DMS114 treated with DMSO at 0.1 percent for 48 hours (cell line): ENCODE results near the gene DPP4.

Experiments used
- DNase-seq: peaks from one replicate; lab custom pipeline; 2025; ENCODE audit not compliant: unreplicated experiment; lab: John Stamatoyannopoulos, UW

DPP4 gene

DNA sequence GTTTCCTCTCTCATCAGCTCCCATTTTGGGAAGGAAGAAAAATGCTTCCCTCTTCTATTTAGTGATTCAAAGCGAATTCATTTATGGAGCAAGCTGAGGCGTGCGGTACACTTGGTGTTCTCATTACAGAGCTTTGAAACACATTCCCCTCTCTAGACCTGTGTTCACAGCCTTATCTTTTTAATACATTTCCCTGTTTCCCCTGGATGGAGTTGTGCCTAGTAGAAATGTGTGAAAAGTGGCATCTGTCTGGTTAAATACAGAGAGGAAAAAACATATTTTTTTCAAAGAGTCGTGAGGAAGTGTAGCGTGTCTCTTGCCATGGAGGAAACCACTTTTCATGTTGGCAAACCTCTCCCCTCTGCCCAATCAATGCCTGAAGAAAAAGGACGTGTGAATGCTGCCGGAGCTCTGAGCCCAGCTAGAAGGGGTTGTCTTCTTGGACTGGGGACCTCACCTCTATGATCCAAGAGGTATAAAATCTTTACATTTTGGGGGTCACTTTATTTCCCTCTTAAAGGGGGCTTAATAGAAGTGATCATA lies 52.4 kb downstream of the DPP4 start:
- no peak for DNase-seq

- no peak for DNase-seq
Measured at GRCh38 chr2:162018530-162018929, 55.5 kb downstream of the DPP4 start.

DNA sequence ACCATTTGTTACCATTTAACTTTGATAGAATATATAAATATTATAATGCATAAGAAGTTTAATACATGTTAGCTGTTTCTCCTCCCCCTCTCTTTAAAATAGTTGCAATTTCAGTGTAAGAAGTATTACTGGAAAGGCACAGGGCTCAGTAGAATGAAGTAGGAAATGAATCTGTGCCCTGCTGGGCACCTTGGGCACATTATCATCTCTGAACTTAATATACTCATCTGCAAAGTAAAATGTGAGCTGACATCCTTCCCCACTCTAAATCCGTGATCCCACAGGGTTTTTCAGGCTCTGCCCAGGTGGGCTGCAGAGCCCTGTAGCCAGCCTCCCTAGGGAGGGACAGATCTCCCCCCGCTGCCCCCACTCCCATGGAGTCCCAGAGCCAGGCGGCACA lies 56.8 kb downstream of the DPP4 start:
- DNase-seq: no peak

- DNase-seq: no peak
Measured at GRCh38 chr2:162016080-162016479, 57.9 kb downstream of the DPP4 start.

DNA sequence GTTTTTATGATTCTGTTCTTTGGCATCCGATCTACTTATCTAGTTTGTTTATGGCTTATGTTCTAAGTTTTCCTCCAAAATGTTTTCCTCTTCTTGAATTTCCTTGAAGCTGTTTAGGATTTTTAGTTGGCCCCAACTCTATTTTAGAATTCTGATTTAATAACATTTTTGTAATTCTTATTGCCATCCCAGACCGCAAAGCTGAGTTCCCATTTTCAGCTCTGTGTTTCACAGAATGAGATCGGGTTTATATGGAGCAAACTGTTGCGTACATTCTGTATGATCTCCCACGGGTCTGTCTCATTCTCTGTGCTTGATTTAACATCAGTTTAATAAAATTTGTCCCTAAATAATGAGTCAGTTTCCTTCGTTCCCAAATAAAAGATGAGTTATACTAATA lies 59.3 kb downstream of the DPP4 start:
- DNase-seq: no peak

- DNase-seq: no peak
Measured at GRCh38 chr2:162013514-162014475, 60.2 kb downstream of the DPP4 start.

- DNase-seq: no peak
Measured at GRCh38 chr2:162012565-162013058, 61.4 kb downstream of the DPP4 start.

DNA sequence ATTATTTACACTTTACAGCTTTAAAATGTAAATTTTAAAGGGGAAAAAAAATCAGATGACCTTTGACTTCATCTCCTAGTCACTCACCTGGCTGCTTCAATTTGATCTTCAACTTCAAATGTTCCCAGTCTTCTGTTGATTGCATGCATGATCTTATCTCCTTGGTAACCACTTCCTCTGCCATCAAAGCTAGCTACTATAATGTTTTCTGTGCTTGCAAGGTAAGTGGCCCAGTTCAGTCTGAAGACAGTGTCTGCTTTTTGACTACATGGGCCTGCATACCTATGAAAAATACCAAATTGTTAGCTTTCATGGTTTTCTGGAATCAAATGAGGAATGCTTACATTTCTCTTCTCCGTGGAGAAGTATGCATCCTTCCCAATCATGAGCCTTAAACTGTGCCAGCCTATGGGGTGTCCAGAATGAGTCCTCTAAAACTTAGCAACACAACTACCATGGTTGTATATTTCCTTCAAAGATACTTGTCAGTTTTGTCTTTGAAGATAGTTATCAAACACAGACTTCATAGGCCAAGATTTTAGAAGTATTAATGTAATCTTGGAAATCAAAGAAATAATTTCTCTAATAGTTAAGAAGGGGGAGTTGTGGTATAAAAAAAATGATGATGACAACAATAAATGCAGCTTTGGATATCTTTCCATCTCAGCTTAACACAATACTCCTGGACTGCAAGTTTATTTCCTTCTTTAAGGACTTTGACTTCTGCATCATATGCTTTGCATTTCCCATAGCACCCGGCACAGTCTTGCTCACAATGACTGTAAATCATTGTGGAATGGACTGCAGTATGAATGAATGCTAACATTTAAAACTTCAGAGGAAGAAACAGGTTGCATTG lies 62.1 kb downstream of the DPP4 start:
- DNase-seq: no peak

DNA sequence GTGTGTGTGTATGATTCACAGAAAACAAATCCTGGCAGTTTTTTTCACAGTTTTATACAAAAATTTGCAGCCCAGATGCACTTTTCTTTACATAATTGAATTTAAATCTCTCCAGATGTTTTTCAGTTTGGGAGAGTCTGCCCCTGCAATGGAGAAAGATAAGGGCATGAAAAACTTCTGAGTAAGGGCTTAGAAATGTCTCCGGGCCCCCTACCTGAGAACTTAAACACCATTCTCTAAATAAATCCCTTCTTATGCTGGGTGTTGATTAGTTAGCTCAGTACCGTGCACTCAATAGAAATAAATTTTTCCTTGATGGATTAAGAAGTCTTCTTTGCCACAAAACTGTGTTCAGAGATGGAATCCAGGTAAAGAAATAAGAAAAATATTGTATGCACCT lies 64.5 kb downstream of the DPP4 start:
- DNase-seq: no peak

DNA sequence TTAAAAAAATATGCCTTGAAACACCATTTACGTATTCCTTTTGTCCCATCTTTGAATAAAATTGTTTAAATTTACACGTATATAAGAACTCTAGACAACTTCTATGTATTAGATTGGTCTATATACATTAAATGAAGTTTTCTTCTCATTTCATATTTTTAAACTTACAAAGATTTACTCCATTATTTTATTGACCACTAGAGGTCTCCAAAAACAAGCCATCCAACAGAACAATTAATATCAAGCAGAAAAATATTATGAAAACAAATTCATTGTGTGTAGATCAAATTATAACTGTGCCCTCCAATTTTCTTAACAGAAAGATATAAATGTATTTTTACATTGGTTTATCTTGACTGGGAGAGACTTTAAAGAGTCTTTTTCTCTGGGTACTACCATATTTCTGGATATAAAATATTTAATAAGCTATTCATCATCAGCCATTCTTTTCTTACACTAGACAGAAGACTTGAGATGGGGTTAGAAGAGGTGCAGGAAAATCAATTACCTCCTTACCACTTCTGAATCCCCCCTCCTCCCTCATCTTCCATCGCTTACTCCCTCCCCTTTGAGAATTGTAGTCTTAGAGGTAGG lies 66.5 kb downstream of the DPP4 start:
- no peak for DNase-seq

- no peak for DNase-seq
Measured at GRCh38 chr2:162006337-162006736, 67.7 kb downstream of the DPP4 start.

DNA sequence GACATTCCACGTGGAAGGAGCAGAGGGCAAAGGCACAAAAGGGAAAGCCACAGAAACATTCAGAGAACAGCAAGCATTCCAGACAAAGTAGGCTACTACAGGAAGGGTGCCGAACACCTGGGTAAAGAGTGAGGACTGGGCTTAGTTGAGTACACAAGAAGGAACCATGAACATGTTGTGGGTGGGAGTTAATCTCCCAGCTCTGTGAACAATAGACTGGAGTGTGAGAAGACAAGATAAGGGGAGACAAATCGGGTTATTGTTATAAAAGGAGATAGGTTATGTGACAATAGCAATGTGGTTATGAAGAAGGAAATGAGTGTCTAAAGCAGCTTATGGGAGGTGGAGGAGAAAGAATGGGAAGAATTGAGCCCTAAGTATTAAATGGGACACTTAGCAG lies 70.0 kb downstream of the DPP4 start:
- no peak for DNase-seq

DNA sequence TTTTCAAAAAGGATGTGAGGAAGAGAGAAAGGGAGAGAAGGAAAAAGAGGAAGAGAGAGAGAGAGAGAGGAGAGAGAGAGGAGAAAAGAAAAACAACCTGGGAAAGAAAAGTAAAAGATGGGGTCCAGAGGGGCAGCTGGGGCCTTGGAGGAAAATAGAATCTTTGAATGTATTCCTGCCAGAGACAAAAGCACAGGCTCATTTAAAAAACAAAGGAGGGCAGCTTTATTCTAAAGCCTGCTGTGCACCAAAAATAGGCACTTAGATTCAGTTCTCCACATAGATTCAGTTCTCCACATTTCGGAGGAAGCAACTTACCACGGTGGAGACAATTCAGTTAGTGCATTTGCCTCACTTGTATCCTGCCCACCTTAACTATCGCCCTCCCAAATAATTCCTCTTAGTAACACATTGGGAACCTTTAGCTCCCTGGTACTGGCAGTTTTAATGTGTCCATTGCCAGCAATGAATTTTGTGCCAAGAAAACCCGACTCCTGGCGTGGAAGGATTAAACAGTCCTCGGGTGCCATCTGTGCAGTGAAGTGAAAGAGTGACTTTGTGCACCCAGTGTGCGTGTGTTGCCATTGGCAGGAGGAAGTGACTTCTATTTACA lies 71.3 kb downstream of the DPP4 start:
- no peak for DNase-seq

DNA sequence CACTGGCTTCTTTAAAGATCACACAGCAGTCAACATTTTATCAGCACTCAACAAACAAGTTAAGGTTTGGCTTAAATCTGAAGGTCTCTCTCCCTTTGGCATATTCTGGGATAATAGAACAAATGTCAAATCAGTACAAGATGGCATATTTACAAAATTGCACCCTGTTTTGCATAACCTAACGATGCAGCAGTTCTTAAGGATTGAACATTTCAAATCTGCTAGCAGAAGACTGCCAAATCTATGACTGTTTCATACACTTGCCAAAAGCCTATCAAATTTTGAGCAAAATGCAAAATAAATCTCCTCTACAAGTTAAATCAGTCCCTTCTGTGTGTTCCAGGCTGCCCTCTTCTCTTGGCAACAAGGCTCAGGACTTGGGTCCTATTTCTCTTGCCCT lies 73.6 kb downstream of the DPP4 start:
- DNase-seq: no peak

GRCh38 chr2:161999321-161999720 lies 74.7 kb downstream of the DPP4 start:
- no peak for DNase-seq

GRCh38 chr2:161998857-161999256 lies 75.2 kb downstream of the DPP4 start:
- no peak for DNase-seq

- DNase-seq: no peak
Measured at GRCh38 chr2:161997916-161998471, 76.0 kb downstream of the DPP4 start.

- DNase-seq: no peak
Measured at GRCh38 chr2:161995553-161996016, 78.4 kb downstream of the DPP4 start.

- DNase-seq: no peak
Measured at GRCh38 chr2:161994761-161995520, 79.1 kb downstream of the DPP4 start.

DNA sequence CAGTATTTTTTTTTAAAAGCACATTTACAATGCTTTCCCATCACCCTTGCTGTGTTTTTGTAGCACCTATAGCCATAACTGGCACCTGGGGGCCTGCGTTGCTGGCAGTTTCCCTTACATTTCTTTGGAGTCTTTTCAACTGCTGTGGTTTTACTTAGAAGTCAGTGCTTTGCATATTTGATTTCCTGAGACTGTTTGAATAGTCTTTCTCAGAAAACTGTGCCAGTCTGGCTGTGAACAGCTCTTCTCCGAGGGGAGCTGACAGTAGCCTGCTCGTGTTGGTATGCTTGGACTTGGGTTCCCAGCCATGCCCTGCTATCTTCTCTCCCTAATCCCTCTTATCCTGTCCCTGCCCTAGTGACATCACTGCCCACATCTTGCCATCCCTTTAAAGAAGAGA lies 81.5 kb downstream of the DPP4 start:
- no peak for DNase-seq
